Dermis microvascular lymphatic vessel endothelial cell (primary cell): ENCODE measurements around the gene ZNF512. TPM values are rescaled to one million over a fixed set of nuclear protein-coding genes. Genes with fewer than 3 reads are reported as not detected.
"Not testable (repeated sequence)": the region's sequence is repeated elsewhere in the genome, so short reads cannot be mapped to it uniquely, and the experiment has no call there.

Source experiments
- DNase-seq, 2 donors: peaks; one replicate each; pipeline versions ENCODE4 v3.0.0 to v3.0.0-alpha.2; 2010; ENCODE audit warnings: low read depth in 2 of 2
- total RNA-seq: library from RNA; depleted of rRNA; stranded (reverse); fragments of >200 nt; gene quantifications from 2 replicates; pipeline ENCODE4 v1.2.1, GENCODE V29; 2014

ZNF512 gene
- total RNA-seq, 1 donor from 2014 or later = 10.0 TPM

- no peak for DNase-seq
Observed at GRCh38 chr2:27582129-27582694, 630 bp upstream of the ZNF512 start.

DNA sequence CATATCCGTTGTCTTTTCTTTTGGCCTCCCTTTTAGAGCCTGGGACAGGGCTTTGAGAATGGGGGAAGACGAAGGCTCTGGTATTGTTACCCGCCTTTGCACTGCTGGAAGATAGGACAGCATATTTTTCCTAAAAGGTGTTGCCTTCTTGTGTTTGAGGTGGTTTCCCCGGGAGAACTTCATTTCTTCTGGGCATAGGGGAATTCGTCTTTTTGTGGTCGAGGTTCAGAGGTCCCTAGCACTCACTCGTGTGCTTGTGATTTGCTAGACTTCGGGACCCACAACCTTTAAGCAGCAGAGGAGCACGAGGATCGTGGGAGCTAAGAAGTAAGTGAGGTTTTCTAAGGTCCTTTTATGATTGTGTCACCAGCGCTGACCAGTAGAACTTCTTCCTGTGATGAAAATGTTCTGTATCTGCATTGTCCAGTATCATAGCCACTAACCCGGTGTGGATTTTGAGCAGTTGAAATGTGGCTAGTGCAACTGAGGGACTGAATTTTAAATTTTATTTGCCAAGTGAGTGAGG is 611 bp downstream of the ZNF512 start:
- DNase-seq = peak in 1 of 2 donors; percentile 29

DNA sequence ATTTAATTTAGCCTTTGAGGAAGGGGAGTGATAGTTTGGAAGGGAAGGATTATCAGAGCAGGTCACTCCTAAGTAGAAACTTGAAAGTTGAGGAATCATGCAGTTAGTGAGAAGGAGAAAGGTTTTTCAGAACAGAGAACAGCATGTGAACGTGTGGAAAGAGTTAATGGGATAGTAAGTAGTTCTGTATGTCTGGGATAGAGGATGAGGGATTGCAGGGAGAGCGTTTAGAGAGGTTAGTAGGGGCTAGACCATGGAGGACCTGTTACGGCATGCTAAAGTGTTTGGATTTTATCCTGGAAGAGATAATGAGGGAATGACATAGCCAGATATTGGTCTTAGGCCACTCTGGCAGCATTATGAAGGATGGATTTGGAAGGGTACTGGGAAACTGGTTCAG is 1.8 kb downstream of the ZNF512 start:
- DNase-seq = no peak

- no peak for DNase-seq
Observed at GRCh38 chr2:27587025-27587424, 4.2 kb downstream of the ZNF512 start.

DNA sequence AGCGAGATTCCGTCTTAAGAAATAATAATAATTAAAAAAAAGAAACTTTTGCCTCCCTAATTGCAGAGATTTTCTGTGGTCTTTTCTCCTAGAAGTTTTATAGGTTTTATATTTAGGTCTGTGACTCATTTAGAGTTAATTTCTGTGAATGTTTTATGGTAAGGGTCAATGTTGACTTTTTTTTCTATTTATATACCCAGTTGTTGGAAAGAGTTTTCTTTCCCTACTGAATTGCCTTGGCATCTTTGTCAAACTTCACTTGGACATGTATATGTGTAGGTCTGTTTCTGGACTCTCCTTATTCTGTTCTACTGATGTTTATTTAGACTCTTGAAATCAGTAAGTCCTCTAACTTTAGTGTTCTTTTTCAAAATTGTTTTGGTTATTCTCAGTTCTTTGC is 5.5 kb downstream of the ZNF512 start:
- no peak for DNase-seq

GRCh38 chr2:27591745-27592144 is 8.9 kb downstream of the ZNF512 start:
- DNase-seq = no peak

DNA sequence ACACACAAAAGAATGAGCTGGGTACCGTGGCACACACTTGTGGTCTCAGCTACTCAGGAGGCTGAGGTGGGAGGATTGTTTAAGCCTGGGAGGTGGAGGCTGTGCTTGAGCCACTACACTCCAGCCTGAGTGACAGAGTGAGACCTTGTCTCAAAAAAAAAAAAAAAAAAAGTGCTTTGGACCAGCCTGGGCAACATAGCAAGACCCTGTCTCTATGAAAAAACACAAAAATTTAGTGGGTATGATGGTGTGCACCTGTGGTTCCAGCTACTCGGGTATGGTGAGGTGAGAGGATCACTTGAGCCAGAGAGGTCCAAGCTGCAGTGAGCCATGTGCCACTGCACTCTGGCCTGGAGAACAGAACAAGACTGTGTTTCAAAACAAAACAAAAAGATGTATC is 10.4 kb downstream of the ZNF512 start:
- DNase-seq = no peak

DNA sequence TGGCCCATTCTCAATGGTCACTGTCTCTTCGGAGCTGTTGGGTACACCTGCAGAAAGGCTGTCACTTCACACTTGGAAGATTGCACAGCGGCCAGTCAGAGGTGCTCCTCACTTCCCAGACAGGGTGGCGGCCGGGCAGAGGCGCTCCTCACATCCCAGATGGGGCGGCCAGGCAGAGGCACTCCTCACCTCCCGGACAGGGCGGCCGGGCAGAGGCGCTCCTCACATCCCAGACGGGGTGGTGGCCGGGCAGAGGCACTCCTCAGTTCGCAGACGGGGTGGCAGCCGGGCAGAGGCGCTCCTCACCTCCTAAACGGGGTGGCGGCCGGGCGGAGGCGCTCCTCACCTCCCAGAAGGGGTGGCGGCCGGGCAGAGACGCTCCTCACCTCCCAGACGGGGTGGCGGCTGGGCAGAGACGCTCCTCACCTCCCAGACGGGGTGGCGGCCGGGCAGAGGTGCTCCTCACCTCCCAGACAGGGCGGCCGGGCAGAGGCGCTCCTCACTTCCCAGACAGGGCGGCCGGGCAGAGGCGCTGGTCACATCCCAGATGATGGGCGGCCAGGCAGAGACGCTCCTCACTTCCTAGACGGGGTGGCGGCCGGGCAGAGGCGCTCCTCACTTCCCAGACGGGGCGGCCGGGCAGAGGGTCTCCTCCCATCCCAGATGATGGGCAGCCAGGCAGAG is 11.3 kb downstream of the ZNF512 start:
- DNase-seq = not testable (repeated sequence)

- not testable (repeated sequence) for DNase-seq
Observed at GRCh38 chr2:27595412-27595811, 12.6 kb downstream of the ZNF512 start.

DNA sequence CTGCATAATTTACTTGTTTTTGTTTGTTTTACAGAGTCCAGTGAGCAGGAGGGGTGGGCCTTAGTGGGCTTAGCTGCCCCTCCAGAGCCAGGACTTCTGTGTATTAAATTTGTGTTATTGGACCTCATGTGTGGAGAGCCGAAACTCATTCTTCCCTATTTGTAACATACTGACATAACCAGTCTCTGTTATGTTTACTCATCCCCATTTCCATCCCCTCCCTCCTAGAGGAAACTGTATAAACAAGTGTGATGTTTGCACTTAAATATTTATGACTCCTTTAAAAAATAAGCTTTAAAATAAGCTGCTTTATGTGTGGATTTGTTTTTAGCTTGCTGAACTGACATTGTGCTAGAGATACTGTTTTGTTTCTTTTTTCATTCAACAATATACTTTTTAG is 13.8 kb downstream of the ZNF512 start:
- DNase-seq = no peak

DNA sequence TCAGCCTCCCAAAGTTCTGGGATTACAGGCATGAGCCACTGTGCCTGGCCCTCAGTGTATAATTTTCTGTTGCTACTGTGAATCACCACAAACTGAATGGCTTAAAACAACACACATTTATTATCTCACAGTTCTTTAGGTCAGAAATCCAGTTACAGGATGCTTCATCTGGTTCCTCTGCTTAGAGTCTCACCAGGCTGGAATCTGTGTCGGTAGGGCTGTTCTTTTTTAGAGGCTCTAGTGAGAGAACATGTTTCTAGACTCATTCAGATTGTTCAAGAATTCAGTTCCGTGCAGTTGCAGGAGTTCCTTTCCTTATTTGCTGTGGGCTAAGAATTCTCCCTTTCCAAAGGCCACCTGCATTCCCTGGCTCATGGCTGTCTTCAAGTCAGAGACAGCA is 23.8 kb downstream of the ZNF512 start:
- no peak for DNase-seq

DNA sequence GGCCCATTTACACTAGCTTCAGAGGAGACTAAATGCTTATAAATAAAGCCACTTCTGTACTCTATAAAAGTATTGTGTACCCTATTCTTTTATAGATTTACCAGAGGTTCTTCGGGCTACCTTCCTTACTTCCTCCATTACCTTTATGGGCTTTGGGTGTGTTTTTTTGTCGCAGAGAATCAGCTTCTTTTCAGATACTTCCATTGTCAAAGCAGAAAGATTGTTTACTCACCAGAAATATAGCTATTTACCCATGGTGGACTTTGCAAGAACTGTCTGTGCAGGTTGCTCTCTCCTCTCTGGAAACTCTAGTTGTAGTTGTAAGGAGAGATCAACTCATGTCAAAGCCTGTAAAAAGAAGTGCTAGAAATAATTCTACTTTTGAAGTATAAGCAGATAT is 31.1 kb downstream of the ZNF512 start:
- no peak for DNase-seq

DNA sequence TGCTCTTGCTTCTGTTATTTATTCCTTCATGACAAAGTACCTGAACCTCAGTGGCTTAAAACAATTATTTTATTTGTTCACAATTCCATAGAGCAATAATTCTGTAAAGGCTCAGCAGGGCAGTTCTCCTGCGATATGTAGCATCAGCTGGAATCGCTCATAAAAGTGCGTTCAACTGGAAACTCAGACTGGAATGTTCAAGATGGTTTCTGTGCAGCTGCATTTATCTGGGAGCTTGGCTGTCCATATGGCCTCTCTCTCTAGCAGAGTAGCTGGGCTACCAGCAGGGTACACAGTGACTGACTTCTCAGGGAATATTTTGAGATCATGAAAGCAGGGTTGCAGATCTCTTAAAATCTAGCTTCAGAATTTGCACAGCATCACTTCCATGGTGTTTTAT is 32.5 kb downstream of the ZNF512 start:
- no peak for DNase-seq

- DNase-seq = no peak
Observed at GRCh38 chr2:27621524-27621923, 38.7 kb downstream of the ZNF512 start.

- peak in 1 of 2 donors; percentile 26 for DNase-seq
Observed at GRCh38 chr2:27622921-27623384, 40.1 kb downstream of the ZNF512 start.

- no peak for DNase-seq
Observed at GRCh38 chr2:27624943-27625342, 42.1 kb downstream of the ZNF512 start.

- DNase-seq = not testable (repeated sequence)
Observed at GRCh38 chr2:27626323-27626722, 43.5 kb downstream of the ZNF512 start.

- DNase-seq = peak in 1 of 2 donors; percentile 31
Observed at GRCh38 chr2:27626921-27627320, 44.1 kb downstream of the ZNF512 start.

DNA sequence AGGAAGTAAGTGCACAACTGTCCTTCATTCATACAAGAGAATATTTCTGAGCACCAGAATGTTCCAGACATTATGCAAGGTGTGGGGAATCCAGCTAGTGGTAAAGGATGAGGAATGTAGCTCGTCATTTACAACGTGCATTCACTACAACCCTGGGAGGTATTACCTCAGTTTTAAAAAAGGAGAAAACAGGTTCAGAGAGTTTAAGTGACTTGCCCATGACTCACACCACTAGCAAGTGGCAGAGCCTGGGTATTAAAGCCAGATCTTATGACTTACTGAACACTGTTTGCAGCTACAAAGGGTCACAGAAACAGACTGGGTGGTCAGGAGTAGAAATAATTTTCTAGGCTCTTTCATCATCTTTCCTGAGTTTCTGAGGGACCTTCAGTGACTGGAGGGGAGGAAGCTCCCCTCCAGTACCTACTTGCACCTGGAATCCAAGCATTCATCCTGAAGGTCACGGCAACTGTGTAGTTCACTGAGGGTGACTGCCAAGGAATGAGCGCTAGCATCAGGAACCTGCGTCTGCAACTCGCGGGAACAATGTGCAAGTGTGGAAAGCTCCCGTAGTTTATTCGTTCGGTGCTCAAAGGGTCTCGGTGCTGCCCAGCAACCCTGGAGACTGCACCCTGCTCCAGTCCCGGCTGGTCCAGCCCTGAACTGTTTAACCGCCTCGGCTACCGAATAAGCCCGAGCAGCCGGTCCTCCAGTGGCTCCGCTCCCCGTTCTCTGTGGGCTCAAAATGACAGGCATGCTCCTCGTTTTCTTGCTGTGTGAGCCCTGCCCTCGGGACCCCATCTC is 45.3 kb downstream of the ZNF512 start:
- DNase-seq = peak in 1 of 2 donors; percentile 62

DNA sequence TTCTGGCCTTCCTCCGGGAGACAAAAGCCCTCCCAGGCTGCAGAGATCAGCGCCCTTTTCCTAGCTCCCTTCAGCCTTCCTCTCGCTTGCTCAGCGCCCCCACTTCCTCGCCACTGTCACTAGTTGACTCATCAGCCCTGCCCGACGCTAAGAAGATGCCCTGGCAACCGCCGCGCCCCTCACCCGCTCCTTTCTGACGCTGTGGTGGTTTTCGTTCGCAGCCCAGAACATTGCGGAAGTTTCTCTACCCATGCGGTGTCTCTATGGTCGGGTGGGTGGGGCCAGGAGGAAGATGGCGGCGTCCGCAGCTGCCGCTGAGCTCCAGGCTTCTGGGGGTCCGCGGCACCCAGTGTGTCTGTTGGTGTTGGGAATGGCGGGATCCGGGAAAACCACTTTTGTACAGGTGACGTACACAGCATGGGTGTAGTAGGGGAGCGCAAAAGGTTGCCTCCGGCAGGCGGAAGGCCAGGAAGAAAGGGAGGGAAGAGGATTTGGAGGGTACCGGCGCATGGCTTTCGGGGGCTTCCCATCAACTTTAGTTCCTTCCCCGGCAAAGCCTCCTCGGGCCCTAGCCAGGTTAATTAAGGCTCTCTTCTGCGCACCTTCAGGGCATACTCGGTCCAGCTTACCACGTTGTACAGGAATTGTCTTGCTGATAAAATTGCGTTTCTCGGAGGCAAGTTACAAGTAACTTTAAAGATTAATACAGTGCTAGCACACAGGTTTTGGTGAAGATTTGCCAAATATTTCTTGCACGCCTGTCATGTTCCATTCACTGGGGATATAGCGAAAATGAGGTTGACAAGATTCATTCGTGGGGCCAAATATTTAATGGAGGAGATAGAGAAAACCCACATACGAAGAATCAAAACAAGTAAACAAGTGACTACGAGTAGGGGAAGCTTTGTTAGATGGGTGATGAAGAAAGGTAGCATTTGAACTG is 46.2 kb downstream of the ZNF512 start, which contains the start of the genes CCDC121 and GPN1:
TSS of gene CCDC121 (minus strand) at position 246 of the 943 bp plus-strand sequence. CDS start 1,213 bp downstream, outside the sequence.
TSS of gene GPN1 (plus strand) at position 284 of the 943 bp plus-strand sequence. CDS start at position 293, 9 bp downstream.
- DNase-seq = peak; percentile 65 to 93

GRCh38 chr2:27630257-27630656 is 47.4 kb downstream of the ZNF512 start:
- not testable (repeated sequence) for DNase-seq
